ENCODE measurements around the gene NUAK1.

The NUAK1 gene

GRCh38 chr12:106049546-106049945, 89.2 kb downstream of the NUAK1 start:
- no peak for DNase-seq
- in situ Hi-C loops (cut with HindIII; ENCODE audit: low pct_ligation_motif_present, low pct_unique_long_range_greater_than_20kb, low sequenced_read_pairs): no loop called here

DNA sequence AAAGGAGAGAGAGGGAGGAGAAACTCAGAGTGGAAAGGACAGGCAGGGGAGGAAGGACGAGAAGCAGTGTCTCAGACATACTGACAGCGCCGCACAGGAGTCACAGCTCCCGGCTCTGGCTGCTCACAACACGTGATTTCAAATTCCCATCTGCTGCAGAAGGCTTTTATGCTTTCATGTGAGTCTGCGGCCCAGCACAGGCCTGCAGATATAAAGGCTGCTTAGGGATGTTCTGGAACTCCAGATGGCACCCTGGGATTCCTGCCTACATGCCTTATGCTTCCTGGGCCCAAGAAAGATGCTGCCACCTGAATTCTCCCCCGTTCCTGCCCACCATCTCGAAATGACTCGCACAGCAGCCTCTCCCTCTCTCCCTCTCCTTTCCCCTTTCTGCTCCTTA, 89.6 kb downstream of the NUAK1 start:
- no peak for DNase-seq
- in situ Hi-C loops (cut with HindIII; ENCODE audit: low pct_ligation_motif_present, low pct_unique_long_range_greater_than_20kb, low sequenced_read_pairs): no loop called here

DNA sequence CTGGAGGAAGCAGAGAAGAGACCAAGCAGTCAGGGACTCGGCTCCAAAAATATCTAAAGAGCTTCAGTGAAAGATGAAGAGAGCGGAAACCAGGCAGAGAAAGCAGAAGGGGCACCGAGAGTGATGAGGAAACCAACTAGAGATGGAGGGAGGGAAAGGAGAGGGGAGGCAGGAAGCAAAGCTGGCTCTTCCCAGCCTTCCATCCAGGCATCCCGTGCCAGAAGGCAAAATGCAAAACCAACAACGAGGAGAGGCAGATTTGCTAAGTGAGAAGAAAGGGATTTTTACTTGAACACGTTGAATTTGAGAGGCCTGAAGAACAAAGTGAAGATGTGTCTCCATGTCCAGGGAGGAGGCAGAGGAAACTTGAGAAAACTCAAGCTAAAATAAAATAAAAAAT, 90.1 kb downstream of the NUAK1 start:
- in situ Hi-C loops (cut with HindIII; ENCODE audit: low pct_ligation_motif_present, low pct_unique_long_range_greater_than_20kb, low sequenced_read_pairs): no loop called here
- DNase-seq: no peak

DNA sequence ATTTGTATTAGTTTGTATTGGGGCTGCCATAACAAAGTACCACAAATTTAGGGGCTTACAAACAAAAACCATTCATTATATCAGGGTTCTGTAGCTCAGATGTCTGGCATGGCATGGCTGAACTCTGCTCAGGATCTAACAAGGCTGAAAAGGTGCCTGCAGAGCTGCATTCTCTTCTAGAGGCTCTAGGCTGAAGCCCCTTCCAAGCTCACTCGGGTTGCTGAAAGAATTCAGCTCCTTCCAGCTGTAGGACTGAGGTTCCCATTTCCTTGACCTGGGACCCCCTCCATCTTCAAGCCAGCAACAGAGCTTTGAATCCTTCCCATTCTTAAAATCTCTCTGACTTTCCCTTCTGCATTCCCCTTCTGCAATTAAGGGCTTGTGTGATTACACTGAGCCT, 90.7 kb downstream of the NUAK1 start:
- DNase-seq: no peak
- in situ Hi-C loops (cut with HindIII; ENCODE audit: low pct_ligation_motif_present, low pct_unique_long_range_greater_than_20kb, low sequenced_read_pairs): no loop called here

DNA sequence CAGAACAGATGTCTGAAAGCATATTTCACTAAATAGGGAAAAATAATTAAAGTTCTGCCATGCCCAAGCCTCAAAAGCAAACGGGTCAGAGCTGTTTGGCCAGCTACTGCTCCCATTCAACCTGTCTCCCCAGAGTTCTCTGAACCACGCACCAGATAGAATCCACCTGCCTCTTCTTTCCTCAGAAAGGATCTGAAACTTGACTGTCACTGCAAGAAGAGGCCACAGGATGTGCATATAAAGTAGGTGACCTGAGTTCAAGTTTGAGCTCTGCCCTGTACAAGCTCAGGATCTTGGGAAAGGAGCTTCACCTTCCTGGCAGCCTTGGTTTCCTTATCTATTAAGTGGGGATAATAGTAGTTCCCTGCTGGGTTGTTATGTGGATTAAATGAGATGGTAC, 91.8 kb downstream of the NUAK1 start:
- in situ Hi-C loops (cut with HindIII; ENCODE audit: low pct_ligation_motif_present, low pct_unique_long_range_greater_than_20kb, low sequenced_read_pairs): no loop called here
- no peak for DNase-seq

DNA sequence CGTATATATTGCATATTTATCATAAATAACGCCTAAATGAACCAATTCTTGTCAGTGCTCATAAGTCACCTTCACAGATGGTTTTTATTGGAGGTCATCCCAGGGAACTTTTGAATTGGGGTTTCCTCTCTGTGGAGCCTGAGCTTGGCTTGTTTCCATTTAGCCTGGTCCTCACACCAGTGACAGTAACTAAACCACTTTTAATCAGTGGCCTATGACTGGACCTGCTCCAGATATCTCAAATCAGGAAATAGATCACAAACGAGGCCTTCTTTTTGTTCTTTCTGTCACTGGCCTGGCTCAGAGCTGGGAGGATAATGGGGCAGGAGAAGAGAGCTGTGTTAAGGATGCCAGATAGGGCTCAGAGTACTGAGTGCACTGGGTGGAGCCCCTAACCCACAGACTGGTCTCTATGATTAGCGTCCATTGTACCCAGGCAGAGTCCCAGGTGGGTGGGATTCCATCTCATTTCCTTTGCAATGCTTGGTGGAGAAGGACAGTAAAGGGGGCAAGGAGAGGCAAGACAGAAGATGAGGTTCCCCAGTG, 92.4 kb downstream of the NUAK1 start:
- DNase-seq: no peak
- in situ Hi-C loops (cut with HindIII; ENCODE audit: low pct_ligation_motif_present, low pct_unique_long_range_greater_than_20kb, low sequenced_read_pairs): no loop called here

GRCh38 chr12:106045251-106045674, 93.5 kb downstream of the NUAK1 start:
- in situ Hi-C loops (cut with HindIII; ENCODE audit: low pct_ligation_motif_present, low pct_unique_long_range_greater_than_20kb, low sequenced_read_pairs): no loop called here
- DNase-seq: no peak

DNA sequence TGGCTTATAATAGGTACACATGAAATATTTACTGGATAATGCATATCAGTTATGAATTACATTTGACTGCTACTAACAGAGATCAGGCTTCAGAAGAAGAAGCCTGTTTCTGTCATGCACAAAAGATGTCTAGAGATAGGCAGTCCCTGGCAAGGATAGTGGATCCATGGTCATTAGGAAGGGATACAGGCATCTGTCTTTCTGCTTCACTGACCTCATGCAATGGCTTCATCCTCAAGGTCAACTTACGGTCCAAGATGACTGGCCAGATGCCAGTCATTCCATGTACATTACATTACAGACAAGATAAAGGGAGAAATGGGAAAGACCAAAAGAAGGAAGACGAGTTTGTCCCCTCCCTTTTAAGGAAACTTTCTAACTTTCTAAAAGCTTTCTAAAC, 94.0 kb downstream of the NUAK1 start:
- in situ Hi-C loops (cut with HindIII; ENCODE audit: low pct_ligation_motif_present, low pct_unique_long_range_greater_than_20kb, low sequenced_read_pairs): no loop called here
- DNase-seq: peak; percentile 76

DNA sequence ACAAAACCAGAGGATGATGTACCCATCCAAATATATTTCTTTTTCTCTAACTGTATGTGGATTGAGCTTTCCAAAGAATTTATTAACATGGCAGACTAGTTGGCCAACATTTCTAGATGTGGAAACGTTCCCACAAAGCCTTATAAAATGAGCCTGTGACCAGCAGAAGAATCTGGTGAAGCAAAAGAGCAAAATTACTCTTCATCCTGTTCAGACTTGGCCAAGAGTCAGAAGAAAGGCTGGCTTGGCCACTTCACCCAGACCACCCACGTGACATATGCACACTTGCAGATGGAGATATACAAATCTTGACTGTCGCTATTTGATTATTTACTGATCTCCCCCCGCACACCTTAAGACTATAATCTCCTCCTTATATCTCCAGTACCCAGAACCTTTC, 96.7 kb downstream of the NUAK1 start:
- no peak for DNase-seq
- in situ Hi-C loops (cut with HindIII; ENCODE audit: low pct_ligation_motif_present, low pct_unique_long_range_greater_than_20kb, low sequenced_read_pairs): no loop called here

GRCh38 chr12:106040521-106040920, 98.2 kb downstream of the NUAK1 start:
- in situ Hi-C loops (cut with HindIII; ENCODE audit: low pct_ligation_motif_present, low pct_unique_long_range_greater_than_20kb, low sequenced_read_pairs): no loop called here

DNA sequence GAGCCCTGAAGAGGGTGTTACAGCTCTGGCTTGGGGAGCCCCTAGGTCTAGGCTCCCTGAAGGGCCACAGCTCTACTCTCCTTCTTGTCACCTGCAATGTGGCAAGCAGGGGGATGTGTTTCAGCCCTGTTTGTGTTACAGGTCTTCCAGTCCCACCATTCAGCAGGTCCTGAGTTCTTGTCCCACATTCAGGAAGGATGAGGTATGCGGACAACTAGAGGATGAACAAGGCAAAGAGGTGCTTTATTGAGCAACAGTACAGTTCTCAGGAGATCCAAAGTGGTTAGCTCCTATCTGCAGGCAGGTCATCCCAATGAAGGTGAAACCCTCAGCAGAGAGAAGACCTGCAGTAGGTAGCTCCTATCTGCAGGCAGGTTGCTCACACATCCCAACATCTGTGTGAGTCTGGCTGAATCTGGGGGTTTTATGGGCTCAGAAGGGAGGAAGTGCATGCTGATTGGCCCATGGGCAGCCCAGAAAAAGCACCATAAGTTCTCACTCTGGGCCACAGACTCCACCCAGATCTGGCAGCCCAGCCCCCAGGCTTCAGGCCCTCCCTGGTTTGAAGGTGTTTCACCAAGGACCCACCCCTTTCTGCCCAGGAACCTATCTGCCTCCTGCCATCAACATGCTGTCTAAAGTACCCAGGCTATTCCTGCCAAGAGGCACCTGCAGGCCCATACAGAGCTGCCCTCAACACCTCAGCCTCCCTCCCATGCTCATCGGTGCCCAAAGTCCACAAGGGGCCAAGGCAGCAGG, 98.9 kb downstream of the NUAK1 start:
- in situ Hi-C loops (cut with HindIII; ENCODE audit: low pct_ligation_motif_present, low pct_unique_long_range_greater_than_20kb, low sequenced_read_pairs): no loop called here
- no peak for DNase-seq

More at GRCh38 chr12:106040521-106040920, 98.2 kb downstream of the NUAK1 start:
- no peak for DNase-seq

GRCh38 chr12:106039242-106039641, 99.5 kb downstream of the NUAK1 start:
- in situ Hi-C loops (cut with HindIII; ENCODE audit: low pct_ligation_motif_present, low pct_unique_long_range_greater_than_20kb, low sequenced_read_pairs): no loop called here
- no peak for DNase-seq

- in situ Hi-C loops (cut with HindIII; ENCODE audit: low pct_ligation_motif_present, low pct_unique_long_range_greater_than_20kb, low sequenced_read_pairs): no loop called here
- DNase-seq: no peak
Observed at GRCh38 chr12:106037524-106038298, 101.0 kb downstream of the NUAK1 start.

GRCh38 chr12:106035421-106035820, 103.3 kb downstream of the NUAK1 start:
- no peak for DNase-seq
- in situ Hi-C loops (cut with HindIII; ENCODE audit: low pct_ligation_motif_present, low pct_unique_long_range_greater_than_20kb, low sequenced_read_pairs): no loop called here

DNA sequence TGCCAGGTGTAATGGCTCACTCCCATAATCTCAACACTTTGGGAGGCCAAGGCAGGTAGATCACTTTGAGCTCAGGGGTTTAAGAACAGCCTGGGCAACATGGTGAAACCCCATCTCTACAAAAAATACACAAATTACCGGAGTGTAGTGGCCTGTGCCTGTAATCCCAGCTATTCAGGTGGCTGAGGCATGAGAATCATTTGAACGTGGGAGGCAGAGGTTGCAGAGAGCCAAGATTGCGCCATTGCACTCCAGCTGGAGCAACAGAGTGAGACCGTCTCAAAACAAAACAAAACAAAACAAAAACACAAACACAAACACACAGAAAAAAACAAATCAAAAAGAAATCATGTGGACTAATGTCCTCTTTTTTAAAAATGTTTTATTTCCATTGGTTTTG, 104.4 kb downstream of the NUAK1 start:
- in situ Hi-C loops (cut with HindIII; ENCODE audit: low pct_ligation_motif_present, low pct_unique_long_range_greater_than_20kb, low sequenced_read_pairs): no loop called here
- DNase-seq: no peak

DNA sequence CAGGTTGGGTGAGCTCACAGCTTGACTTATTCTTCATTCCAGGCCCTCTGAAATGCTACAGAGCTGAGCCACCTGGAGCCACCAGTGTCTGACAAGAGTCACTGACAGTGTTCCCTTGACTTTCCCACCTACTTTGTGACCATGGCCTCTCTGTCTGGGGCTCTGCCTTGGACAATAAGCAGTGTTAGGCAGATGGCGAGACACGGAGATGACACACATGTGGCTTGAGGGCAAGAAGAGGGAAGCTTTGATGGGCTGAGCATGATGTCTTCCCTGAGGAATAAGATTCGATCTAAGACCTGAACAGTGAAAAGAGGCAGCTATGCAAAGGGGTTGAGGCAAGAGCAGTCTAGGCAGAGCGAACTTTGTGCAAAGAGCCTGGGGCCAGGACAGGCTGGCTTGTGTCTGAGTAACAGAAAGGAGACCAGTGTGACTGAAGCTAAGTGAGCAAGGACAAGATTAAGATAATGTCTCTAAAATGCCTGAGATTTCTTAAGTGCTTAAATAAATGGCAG, 105.5 kb downstream of the NUAK1 start:
- DNase-seq: no peak
- in situ Hi-C loops (cut with HindIII; ENCODE audit: low pct_ligation_motif_present, low pct_unique_long_range_greater_than_20kb, low sequenced_read_pairs): no loop called here

GRCh38 chr12:106032623-106032925, 106.2 kb downstream of the NUAK1 start:
- in situ Hi-C loops (cut with HindIII; ENCODE audit: low pct_ligation_motif_present, low pct_unique_long_range_greater_than_20kb, low sequenced_read_pairs): no loop called here
- DNase-seq: no peak

DNA sequence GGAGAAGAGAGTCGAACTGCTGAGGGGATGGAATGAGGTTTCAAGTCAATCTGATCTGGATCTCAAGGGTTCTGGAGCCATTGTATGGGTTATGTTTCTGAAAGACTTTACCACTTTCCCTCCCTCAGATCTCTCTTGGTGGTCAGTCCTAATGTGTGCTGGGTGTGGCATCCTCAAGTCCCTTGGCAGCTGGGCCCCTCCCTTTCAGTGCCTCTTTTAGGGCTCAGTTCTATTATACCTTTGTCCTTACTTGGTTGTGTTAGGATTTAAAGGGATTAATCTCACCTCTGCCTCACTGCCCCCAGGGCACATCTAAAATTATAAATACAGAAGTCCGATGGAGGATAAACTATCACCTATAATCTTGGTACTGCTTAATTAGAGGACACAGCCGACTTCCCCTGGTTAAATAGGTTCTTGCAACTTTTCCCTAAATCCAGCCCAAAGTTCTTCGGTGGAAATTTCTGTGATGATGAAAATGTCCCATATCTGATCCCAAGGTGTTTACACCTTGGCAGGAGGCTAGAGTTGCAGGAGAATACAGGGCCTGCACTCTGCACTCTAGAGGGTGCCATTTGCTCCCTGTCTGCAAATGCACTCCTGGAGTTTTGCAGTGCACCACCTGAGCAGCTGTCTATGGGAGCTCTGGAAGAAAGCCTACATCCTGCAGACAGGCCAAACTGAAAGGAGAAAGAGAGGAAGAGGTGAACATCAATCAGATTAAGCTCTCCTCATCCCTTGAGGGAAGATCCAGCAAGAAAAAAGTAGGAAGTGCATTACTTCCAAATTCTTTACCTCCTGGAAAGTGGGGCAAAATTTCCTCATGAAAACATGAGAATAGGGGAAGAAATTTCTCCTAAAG, 106.8 kb downstream of the NUAK1 start:
- in situ Hi-C loops (cut with HindIII; ENCODE audit: low pct_ligation_motif_present, low pct_unique_long_range_greater_than_20kb, low sequenced_read_pairs): no loop called here
- DNase-seq: peak; percentile 39

All from ACHN (cell line).